HG02884 (cell line): ENCODE results near the gene AK9.
"Not testable (repeated sequence)": the region's sequence is repeated elsewhere in the genome, so short reads cannot be mapped to it uniquely, and the experiment has no call there.

Source experiments
- ATAC-seq: cut with Tn5 transposase; IDR thresholded peaks from one replicate; pipeline ENCODE4 v1.9.1; 2021; ENCODE audit warnings: mild to moderate bottlenecking, moderate library complexity; ENCODE audit not compliant: unreplicated experiment

Gene AK9

DNA sequence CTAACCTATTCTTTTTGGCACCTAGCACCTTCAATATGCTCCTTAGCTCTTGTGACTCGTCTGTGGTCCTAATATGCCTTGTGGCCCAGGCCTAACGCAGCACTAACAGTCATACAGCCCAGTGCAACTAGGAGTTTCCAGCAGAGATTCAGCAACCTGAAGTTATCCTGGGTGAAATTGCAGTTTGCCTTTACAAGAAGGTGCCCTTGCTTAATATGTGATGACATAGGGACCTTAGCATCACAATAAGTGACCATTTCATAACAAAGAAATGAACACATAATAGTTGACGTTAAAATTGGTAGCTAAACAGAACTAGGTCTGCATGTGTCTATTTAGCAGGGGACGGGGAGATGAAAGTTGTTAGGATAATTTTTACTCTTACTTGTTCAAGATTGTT lies 10.2 kb upstream of the AK9 start:
- no peak for ATAC-seq

DNA sequence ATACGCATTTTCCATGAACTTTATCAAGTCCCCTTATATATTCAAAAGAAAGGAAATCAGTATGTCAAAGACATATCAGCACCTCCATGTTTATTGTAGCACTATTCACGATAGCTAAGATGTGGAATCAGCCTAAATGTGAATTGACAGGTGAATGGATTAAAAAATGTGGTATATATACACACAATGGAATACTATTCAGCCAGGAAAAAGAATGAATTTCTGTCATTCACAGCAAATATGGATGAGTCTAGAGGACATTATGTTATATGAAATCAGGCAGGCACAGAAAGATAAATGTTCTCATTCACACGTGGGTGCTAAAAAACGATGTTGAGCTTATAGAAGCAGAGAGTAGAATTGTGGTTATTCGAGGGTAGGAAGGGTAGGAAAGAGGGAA lies 5.4 kb upstream of the AK9 start:
- ATAC-seq: no peak

DNA sequence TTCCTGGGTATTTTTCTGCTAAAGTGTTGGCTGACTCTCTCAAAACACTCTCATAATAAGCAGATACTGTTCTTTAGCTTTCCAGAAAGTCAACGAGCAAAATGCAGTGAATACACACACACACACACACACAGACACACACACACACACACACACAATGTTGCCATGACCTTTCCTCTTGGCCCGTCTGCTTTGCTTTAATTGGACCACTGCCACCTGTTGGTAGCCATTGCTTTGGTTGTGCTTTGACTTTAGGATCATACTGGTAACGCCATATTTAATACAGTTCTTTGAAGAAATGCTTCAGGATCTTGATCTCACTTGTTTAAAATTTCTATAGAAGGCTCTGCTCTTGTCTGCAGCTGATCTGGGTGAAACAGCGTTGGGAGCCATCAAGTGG lies 4.5 kb upstream of the AK9 start:
- no peak for ATAC-seq

DNA sequence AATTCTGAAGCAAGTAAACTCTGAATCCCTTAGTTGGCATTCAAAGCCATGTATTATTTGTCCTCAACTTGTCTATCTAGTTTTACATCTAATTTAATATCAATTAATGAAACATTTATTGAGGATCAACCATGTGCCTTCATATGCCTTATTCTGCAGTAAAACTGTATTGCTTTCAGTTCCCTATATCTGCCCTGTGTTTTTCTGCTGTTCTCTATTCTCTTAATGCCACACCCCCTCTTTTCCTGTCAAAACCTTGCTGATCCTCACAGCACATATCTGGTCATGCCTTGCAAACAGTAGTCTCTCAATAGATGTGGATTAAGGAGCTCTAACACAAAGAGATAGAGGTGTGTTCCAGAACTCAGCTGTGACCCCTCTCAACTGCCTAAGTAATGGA lies 2.1 kb upstream of the AK9 start:
- ATAC-seq: no peak

DNA sequence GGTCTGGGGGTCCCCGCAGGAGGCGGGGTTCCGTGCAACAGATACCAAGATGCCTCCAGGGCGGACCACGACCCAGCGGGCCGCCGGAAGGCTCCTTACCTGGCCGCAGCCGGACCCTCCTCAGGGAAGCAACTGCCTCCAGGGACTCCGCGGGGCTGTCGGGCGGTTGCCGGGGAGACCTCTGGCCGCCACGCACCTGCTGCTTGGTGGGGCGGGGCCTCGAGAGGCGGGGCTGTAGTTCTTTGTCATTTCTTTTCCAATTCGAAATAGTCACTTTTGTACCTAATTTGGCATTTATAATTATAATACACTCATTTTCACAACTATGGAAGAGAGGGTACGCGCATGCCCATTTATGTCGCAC lies 647 bp downstream of the AK9 start:
- peak; percentile 32 for ATAC-seq

DNA sequence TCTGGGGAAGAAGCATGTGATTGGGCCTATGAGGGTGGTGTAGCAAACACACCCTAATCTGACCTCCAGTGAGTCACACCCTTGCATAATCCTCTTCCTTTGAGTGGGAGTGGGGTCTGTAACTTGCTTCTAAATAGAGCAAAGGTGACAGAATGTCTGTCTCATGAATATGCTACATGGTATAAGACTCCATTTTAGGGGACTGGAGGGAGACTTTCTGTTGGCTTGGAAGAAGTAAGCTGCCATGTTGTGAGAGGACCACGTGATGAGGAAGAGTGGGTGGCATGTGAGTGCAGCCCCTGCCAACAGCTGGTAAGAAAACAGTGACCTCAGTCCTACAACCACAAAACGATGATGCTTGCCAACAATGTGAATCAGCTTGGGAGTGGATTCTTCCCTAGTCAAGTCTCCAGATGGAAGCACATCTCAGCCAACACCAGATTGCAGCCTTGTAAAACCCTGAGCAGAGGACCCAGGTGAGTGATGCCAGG lies 3.7 kb downstream of the AK9 start:
- ATAC-seq: no peak

DNA sequence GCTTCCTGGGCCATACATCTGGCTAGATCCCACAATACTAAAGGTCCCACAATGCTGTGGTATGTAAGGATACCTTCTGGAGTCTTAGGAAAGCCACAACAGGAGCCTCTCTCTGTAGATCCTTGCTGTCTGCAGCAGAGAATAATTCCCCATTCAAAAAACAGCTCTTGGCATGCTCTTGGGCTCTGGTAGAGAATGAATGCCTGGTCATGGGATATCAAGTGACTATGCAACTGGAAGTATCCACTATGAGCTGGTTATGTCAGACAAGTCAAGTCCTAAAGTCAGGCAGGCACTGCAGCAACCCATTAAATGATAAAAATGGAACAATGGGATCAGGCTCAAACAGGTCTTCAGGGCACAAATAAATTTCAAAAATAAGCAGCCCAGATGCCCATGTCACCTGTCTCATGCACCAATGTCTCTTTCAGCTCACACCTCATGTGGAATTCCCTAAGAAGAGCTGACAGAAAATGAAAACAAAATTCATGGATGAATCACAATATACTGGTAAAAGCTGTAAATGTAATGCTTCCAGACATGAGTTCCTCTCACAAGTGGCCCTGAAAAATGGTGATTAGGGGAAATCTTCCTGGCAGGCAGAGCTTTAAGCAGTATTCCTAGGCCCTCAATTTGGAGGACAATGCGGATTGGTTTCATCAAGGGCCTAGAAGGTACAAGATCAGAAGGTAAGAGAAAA lies 4.3 kb downstream of the AK9 start:
- no peak for ATAC-seq

DNA sequence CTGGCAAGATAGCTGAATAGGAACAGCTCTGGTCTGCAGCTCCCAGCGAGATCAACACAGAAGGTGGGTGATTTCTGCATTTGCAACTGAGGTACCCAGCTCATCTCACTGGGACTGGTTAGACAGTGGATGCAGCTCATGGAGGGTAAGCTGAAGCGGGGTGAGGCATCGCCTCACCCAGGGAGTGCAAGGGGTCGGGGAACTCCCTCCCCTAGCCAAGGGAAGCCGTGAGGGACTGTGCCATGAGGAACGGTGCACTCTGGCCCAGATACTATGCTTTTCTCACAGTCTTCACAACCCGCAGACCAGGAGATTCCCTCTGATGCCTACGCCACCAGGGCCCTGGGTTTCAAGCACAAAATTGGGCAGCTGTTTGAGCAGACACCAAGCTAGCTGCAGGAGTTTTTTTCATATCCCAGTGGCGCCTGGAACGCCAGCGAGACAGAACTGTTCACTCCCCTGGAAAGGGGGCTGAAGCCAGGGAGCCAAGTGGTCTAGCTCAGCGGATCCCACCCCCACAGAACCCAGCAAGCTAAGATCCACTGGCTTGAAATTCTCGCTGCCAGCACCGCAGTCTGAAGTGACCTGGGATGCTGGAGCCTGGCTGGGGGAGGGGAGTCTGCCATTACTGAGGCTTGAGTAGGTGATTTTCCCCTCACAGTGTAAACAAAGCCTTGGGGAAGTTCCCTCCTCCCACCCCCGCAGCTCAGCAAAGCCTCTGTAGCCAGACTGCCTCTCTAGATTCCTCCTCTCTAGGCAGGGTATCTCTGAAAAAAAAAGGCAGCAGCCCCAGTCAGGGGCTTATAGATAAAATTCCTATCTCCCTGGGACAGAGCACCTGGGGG lies 12.1 kb downstream of the AK9 start:
- ATAC-seq: not testable (repeated sequence)

DNA sequence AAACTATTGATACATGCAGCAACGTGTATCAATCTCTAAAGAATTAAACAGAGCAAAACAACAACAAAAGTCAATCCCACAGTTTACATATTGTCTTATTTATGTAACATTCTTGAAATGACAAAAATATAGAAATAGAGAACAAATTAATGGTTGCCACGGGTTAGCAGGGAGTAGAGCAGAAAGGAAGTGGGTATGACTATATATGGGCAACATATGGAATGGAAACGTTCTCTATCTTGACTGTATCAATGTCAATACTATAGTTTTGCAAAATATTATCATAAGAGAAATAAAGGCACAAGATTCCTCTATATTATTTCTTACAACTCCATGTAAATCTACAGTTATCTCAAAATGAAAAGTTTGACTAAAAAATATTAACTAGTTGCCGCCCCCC lies 12.8 kb downstream of the AK9 start:
- ATAC-seq: no peak

DNA sequence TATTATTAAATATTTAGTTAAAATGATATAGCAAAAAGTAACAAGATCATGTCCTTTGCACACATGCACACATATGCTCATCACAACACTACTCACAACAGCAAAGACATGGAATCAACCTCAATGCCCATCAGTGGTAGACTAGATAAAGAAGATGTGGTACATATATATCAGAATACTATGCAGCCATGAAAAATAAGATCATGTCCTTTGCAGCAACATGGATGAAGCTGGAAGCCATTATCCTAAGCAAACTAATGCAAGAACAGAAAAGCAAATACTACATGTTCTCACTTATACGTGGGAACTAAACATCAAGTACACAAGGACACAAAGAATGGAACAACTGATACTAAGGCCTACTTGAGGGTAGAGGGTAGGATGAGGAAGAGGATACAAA lies 14.3 kb downstream of the AK9 start:
- ATAC-seq: no peak

DNA sequence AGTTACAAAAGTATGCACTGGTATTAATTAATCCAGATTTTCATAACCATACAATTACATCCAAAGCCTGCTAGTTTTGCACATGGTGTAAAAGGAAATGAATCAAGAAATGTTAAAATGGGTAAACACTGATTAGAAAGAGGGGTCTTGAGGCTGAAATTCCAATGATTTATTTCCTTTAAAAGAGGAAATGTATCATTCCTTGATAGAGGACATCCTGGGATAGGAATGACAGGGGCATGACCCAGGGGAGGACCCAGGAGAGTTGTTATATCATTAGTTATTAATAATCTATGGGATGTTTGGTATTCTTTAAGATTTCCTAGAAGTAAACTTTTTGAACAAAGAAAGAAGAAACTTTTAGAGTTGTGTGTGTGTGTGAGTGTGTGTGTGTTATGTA lies 18.2 kb downstream of the AK9 start:
- ATAC-seq: no peak

DNA sequence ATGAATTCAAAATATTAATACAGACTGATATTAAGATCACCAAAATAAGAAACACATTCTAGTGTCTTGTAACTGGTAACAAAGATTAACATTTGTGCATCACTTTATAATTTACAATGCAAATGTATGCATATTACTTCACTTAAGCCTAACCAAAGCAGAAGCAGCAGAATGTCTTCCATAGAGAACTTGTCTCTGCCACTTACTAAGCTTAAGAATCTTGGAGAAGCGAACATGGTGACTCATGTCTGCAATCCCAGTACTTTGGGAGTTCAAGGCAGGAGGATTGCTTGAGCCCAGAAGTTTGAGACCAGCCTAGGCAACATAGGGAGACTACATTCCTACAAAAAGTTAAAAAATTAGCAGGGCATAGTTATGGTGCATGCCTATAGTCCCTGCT lies 18.8 kb downstream of the AK9 start:
- no peak for ATAC-seq

DNA sequence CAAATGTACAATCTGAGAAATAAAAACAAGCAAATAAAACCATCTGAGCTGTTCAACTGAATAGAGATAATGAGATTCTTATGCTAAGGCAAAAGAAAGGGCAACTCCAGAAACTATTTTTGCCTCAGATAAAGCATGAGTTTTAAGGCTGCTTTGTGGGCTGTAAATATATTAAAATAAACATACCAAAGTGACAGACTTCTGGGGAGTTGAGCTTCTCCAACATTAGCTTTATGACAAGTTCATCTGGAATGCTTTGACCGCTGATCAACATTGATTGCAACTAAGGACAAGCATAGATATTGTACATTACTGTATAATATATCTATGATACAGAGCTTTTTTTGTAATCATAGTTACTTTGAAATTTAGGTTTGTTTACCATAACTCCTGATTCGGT lies 19.3 kb downstream of the AK9 start:
- ATAC-seq: no peak

DNA sequence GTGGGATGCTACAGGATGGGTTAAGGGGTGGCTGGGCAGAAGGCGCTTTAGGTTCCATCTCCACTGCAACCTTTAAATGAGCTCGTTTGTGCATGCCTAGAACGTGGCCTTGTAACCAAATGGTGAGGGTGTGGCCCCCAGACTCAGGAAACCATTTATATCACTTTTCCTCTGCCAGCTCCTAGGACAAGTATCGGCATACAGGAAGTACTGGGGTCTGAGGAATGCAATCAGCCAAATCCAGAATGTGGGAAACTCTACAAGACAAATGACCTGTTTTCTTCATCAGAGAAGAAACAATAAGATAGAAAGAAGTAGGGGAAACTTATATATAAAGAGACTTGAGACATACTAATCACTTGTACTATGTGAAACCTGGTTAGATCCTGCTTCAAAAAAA lies 21.2 kb downstream of the AK9 start:
- ATAC-seq: no peak

DNA sequence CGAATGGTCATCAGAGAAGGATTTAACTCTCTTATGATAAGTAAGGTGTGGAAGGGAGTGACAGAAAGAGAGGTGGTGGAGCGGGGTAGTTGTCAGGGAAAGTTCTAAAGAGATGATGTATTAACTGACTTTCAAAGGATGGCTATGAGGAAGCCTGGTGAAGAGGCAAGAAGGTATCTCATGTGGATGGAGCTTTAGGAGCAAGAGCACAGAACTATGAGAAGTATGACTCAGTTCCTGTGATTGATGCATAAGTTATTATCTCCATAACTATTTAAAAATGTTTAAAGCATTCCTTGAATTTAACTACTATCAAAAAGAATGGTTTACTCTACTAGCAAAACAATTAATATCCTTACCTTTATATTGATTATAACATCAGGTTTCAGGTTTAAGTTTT lies 28.8 kb downstream of the AK9 start:
- no peak for ATAC-seq

DNA sequence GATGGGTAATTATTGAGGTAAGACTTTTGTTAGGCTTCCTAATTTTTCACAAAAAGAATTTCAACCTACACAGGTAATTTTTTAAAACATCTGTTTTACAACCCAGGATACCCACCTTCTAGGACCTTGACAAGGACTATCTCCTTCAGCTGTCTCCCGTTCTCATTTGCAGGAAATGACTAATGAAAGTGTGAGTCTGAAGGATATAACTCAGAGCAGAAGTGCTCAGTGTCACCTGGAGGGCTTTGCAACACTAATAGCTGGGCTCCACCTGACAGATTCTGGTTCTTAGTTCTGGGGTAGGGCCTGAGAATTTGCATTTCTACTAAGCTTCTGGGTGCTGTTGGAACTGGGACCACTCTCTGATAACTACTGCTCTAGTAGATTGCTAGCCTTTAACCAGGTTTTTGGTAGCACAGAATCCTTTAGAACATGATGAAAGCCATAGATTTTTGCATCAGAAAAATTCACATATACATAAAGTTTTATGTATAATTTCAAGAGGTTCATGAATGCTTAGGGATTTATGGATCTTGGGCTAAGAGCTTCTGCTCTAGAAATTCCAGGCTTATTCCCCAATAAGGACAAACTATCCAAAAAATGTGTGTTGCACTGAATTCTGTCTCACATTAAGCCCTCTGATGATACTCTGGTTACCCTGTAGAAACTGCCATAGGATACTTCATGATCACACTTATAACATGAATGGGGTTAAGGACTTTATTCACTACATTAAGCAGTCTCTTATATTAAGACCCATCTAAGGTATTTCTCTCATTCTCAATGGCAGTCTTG lies 30.3 kb downstream of the AK9 start:
- no peak for ATAC-seq

DNA sequence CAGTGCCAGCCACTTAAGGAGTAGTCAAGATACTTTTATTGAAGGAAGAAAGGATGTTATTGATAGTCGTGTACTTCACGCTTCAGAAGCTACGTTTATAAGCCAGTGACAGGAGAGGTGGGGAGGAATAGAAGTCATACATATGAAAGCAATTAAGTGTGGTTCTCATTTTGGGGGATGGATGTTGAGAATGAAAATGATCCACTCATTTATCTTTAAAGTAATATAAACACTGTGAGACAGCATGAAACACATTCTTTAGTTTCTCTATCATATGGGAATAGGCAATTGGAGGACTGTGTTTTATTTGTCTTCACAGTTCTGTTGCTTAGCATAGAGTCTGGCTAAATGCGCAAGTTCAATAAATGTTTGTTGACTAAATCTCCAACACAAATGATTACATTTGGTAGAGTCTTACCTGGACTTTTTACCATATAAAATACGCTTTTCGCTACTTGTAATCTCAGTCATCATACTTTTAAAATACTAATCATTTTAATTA lies 35.2 kb downstream of the AK9 start:
- no peak for ATAC-seq

DNA sequence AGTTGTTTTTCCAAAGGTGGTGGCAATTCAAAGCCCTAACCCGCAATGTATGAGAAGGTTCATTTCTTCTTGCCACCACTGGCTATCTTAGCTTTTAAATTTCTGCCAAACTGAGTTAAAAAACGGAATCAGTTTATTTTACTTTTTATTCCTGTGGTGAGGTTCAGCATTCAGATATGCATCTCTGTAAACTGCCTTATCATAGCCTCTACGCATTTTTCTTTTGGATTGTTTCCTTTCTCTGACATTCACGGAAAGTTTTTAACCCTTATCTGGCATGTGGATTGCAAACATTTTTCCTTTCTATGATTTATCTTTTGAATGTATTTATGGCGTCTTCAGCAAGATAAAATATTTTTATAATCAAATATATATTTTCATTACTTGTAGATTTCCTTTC lies 37.7 kb downstream of the AK9 start:
- no peak for ATAC-seq

DNA sequence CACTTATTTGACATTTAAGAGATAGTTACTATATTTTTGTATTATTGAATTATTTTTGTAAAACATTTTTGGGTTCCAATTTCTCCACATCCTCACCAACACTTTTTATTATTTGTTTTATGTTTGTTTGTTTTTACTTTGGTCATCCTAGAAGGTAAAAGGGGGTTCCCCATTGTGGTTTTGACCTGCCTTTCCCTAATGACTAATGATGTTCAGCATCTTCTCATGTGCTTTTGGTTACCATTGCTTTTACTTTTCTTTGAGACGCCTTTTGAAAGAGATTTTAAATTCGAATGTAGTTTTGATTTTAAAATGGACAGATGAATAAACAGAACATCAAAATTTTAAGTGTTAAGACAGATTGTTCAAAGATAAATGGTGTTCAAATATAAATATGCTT lies 46.9 kb downstream of the AK9 start:
- no peak for ATAC-seq

DNA sequence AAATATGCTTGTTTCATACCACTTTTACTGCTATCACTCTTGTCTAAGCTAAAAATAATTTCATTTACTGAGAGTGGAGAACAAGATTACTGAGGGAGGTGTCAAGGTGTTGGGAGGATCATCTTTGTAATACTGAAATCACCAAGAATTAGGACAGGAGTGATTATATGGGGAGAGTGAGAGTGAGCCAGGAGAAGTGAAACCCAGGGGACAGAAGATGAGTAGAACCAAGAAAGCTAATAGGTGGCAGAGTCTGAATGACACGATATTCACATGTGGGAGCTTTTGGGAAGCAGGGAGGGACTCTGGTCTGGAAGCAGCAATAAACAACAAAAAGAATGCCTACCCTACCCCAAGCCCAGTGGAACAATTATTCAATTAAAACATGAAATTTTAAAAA lies 58.6 kb downstream of the AK9 start:
- no peak for ATAC-seq

DNA sequence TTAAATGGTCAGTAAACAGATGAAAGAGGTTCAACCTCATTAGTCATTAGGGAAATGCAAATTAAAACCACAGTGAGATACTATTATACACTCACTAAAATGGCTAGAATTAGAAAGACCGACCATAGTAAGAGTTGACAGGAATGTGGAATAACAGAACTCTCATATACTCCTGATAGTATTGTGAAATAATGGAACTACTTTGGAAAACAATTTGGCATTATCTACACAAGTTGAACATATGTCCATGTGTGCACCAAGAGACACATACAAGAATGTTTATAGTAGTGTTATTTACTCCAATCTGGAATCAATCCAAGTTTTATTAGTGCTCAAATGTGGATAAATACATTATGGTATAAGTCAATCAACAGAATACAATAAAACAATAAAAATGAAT lies 59.6 kb downstream of the AK9 start:
- ATAC-seq: no peak
